NB4 (cell line): ENCODE results near the gene ANKDD1A.

Experiments used
- DNase-seq: peaks from one replicate; pipeline ENCODE4 v3.0.0; 2010; ENCODE audit warnings: low read depth
- H3K4me3 ChIP-seq: one replicate; pipeline ENCODE4 v1.5.1; 2011; ENCODE audit warnings: mild to moderate bottlenecking, low read depth, low read length, moderate library complexity
- MYC ChIP-seq: IDR thresholded peaks from 2 replicates; pipeline ENCODE4 v1.6.1; 2011; ENCODE audit warnings: low read depth, low read length
- POLR2A ChIP-seq: IDR thresholded peaks from 2 replicates; pipeline ENCODE4 v1.6.1; 2011; ENCODE audit warnings: mild to moderate bottlenecking; ENCODE audit not compliant: insufficient read length; ENCODE audit errors: extremely low read depth
- TF ChIP-seq, protein P1 (sequence below): IDR thresholded peaks from one replicate; pipeline ENCODE4 v1.5.1; 2012; ENCODE audit warnings: low read depth, low read length
- TF ChIP-seq, protein P2 (sequence below): IDR thresholded peaks from 2 replicates; pipeline ENCODE4 v1.6.1; 2011; ENCODE audit warnings: low read depth, low read length

The ANKDD1A gene

DNA sequence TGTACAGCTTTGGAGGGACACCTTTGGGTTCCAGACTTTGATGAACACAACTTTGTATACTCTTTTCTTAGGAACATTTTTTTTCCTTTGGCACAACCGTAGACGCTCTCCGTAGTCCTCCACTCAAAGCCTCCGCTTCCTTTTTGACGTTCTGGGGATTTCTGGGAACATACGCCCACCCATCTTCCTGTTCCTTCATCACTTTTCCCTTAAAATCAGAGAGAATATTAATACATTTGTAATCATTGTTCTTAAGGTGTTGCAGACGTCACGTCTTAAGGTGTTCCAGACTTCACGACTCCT lies 78.4 kb downstream of the ANKDD1A start:
- no peak for DNase-seq
- H3K4me3 ChIP-seq = peak overlapping the region; percentile 89
- TF ChIP-seq, protein P1, sequence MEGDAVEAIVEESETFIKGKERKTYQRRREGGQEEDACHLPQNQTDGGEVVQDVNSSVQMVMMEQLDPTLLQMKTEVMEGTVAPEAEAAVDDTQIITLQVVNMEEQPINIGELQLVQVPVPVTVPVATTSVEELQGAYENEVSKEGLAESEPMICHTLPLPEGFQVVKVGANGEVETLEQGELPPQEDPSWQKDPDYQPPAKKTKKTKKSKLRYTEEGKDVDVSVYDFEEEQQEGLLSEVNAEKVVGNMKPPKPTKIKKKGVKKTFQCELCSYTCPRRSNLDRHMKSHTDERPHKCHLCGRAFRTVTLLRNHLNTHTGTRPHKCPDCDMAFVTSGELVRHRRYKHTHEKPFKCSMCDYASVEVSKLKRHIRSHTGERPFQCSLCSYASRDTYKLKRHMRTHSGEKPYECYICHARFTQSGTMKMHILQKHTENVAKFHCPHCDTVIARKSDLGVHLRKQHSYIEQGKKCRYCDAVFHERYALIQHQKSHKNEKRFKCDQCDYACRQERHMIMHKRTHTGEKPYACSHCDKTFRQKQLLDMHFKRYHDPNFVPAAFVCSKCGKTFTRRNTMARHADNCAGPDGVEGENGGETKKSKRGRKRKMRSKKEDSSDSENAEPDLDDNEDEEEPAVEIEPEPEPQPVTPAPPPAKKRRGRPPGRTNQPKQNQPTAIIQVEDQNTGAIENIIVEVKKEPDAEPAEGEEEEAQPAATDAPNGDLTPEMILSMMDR = no peak
- TF ChIP-seq POLR2A = no peak
- TF ChIP-seq, protein P2, sequence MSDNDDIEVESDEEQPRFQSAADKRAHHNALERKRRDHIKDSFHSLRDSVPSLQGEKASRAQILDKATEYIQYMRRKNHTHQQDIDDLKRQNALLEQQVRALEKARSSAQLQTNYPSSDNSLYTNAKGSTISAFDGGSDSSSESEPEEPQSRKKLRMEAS = no peak
- no peak for TF ChIP-seq MYC

DNA sequence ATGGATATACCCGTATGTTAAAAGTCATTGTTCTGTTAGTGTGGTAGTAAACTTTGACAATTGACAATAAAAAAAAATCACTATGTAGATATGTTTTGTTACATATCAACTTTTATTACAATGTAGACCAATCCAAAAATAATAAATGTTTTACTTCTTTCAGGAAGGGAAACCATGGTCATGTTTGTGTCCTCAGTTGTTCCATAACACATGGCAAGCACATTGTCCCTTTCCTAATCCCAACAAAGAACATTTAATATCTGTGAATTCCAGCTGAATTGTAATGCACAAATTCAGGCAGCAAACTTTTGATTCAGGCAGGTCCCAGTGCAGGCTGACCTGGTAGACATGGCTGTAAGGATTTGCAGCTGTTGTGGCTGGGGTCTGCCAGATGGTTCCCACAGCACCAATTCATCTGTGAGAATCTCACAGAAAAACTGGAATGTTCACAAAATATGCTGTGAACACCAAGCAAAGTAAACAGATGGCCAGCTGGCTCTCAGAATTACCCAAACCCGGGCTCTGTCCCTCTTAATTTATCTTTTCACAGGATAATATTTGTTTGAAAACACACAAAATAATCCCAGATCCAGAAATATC lies 79.9 kb downstream of the ANKDD1A start:
- TF ChIP-seq, protein P2 = no peak
- TF ChIP-seq MYC (no peak), POLR2A (no peak)
- TF ChIP-seq, protein P1 = no peak
- H3K4me3 ChIP-seq = no peak overlapping the region
- no peak for DNase-seq

DNA sequence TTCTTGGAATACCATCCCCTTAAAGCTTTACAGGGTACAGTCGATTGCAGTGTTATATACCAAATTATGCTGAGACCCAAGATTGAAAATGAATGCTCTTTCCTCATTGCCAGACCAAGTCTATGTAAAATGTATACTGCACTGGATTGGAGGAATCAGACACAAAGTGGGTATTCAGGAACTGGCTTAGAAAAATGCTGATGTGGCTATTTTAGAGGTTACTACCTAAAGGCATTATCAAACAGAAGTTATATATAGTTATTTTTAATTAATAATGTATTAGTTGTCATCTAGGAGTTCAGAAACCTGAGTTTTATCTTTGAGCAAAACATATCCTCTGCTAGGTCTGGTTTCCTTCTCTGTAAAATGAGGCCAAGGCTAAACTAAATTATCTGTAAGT lies 81.6 kb downstream of the ANKDD1A start:
- no peak for DNase-seq
- no peak overlapping the region for H3K4me3 ChIP-seq
- TF ChIP-seq MYC = no peak
- TF ChIP-seq, protein P1 = no peak
- TF ChIP-seq POLR2A = no peak
- TF ChIP-seq, protein P2 = no peak

DNA sequence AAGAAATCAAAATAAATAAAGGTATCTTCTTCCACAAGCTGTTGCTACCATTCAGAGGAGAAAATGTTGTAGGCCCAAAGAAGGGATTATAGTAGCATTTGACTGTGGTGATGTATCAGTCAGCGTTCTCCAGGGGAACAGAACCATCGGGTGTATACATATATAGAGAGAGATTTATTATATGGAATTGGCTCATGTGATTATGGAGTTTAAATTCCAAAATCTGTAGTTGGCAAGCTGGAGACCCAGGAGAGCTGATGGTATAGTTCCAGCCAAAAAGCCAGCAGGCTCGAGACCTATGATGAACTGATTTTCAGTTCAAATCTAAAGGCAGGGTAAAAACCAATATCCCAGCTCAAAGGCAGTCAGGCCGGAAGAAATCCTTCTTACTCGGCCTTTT lies 85.4 kb downstream of the ANKDD1A start:
- TF ChIP-seq, protein P2 = no peak
- TF ChIP-seq, protein P1 = no peak
- TF ChIP-seq MYC (no peak), POLR2A (no peak)
- no peak for DNase-seq
- no peak overlapping the region for H3K4me3 ChIP-seq

DNA sequence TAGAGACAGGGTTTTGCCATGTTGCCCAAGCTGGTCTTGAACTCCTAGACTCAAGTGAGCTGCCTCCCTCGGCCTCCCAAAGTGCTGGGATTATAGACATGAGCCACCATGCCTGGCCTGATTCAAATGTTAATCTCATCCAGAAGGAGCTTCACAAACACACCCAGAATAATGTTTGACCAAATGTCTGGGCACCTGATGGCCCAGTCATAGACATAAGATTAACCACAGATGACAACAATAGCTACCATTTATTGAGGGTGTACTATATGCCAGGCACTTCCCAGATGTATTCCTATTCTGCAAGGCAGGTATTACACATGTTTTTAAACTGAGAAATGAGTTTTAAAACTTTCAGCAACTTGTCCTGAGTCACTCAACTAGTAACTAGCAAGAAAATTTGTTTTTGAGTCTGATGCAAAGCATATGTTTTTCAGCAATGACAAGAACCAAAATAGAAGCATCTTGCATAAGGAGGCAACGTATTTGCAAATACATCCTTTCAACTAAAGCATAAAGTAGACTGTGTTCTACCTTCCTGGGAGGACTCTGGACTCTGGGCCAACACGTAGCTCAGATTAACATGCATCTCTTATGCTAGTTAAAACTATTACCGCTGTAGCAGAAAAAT lies 86.2 kb downstream of the ANKDD1A start:
- DNase-seq = no peak
- H3K4me3 ChIP-seq = no peak overlapping the region
- TF ChIP-seq, protein P1 = no peak
- TF ChIP-seq MYC (no peak), POLR2A (no peak)
- TF ChIP-seq, protein P2 = no peak

DNA sequence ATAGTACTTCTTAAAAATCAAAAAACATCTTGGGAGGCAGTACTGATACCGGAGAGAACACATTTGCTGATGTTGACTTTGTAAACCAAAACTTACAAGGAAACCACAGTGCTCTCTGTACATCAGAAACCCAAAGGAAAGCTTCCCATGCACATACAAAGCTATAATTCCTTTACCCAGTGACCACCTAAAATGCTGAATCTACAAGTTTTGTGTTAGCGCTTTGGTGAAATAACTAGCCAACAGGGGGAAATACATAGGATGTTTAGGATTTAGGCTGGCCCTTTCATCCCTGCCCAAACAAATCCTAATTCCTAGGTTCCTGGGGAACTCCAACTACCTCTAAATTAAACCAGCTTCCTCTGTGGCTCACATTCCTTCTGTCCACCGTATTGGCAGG lies 93.3 kb downstream of the ANKDD1A start:
- TF ChIP-seq, protein P1 = no peak
- TF ChIP-seq, protein P2 = no peak
- TF ChIP-seq POLR2A = no peak
- no peak for TF ChIP-seq MYC
- H3K4me3 ChIP-seq = no peak overlapping the region
- no peak for DNase-seq
